HG02938 (cell line): ENCODE results near the gene AP1B1.

Experiments
- ATAC-seq: cut with Tn5 transposase; IDR thresholded peaks from one replicate; pipeline ENCODE4 v1.9.1; 2021; ENCODE audit warnings: mild to moderate bottlenecking, moderate library complexity; ENCODE audit not compliant: unreplicated experiment

The AP1B1 gene

DNA sequence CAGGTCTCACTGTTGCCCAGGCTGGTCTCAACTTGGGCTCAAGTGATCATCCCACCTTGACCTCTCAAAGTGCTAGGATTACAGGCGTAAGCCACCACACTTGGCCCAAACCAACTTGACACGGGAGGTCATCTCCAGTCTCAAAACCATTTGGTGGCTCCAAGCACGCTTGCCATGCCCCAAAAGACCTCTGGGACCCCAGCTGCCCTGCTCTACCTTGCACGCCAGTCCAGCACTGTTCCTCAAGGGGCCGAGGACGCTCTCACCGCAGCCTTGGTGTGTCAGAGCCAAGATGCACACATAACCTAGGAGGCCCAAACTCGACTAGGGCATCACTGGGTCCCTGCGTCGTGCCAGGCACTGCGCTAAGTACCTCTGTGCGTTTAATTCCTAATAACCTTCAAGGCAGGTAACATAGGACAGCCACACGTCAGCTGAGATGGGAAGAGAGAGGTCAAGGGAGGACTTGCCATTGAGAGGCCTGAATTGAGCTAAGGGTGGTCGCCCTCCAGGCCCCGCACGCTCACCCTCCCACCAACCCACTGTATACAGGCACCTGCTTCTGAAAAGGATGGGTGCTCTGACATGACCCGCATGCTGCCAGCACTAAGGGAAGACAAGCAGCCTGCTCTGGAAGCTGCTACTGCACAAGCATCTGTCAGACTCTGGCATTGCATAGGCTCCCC is 86.5 kb downstream of the AP1B1 start:
- no peak for ATAC-seq

DNA sequence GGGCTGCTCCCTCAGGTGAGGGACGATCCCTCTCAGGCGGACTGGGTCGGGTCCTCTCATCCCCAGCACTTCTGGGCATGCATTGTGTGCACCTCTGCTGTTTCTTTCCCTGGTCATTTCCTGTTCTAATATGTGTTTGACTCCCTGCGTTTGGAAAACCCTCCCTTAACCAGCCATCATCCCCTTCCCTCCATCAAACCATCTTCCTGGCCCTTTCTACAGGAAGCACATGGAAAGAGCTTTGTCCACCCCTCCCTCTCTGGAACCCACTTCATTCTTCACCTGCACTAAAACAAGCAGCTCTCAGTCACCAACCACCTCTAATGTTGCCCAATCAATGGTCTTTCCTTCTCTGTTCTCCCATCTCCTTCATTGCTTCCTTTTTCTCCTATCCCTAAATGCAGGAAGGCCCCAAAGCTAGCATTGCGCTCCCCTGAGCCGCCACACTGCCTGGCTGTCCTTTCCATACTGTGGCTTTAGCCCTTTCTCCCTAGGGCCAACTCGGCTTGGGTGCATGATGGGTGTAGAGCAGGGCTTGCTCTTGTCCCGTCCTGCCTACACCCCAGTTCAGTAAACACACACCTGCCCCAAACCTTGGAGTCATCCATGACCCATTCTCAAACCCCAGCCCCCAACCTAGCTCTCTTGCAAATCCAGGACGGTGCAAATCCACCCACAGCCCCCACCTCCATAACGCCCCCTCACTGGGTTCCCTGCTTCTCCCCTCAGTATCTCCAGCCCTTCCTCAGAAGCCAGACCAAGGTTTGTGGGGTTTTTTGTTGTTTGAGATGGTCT is 87.4 kb downstream of the AP1B1 start:
- no peak for ATAC-seq

DNA sequence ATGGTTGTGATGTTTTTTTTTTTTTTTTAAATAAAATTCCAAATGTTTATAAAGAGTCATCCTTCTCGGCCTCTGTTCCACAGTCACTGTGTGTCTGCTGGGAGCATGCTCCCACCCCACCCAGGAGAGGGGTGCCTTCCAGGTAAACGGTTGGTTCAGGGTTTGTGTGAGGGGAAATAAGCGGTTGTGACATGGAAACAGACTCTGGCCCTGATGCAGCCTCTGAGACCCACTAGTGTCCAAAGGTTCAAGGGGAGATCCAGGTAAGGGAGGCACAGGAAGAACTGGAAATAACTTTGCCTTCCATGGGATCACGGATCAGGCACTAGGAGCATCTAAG is 87.9 kb downstream of the AP1B1 start:
- no peak for ATAC-seq

DNA sequence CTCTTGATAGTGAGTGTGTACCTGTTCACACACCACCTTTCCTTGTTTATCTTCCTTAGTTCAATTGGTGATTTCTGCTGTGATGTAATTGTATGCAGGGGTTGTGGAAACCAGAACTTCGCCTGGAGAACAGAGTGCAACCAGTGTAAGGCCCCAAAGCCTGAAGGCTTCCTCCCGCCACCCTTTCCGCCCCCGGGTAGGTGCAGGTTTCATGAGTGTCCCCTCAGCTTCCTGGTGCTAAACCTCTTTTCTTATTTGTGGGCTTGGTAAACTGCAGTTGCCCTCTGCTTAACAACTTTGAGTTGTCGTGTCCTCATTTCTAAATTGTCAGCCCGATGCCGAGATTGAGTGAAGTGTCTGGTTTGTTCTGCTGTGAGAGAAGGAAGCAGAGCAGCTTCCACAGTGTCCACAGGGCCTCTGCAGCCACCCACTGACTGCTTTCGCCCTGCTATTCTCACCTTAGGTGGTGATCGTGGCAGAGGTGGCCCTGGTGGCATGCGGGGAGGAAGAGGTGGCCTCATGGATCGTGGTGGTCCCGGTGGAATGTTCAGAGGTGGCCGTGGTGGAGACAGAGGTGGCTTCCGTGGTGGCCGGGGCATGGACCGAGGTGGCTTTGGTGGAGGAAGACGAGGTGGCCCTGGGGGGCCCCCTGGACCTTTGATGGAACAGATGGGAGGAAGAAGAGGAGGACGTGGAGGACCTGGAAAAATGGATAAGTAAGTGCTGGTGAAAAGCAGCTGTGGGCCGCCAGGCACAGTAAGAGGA is 89.1 kb downstream of the AP1B1 start:
- no peak for ATAC-seq

DNA sequence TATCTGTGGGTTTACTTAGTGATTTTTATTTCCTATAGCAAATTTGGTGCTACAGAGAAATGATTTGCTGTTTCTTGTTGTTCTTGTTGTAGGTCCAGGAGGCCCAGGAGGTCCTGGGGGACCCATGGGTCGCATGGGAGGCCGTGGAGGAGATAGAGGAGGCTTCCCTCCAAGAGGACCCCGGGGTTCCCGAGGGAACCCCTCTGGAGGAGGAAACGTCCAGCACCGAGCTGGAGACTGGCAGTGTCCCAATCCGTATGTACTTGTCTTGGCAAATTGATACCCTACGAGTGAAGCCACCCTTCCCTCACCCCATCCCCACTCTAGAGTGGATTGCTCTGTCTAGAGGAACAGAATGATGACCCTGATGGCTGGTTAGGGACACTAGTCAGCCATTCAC is 89.7 kb downstream of the AP1B1 start:
- ATAC-seq = no peak

DNA sequence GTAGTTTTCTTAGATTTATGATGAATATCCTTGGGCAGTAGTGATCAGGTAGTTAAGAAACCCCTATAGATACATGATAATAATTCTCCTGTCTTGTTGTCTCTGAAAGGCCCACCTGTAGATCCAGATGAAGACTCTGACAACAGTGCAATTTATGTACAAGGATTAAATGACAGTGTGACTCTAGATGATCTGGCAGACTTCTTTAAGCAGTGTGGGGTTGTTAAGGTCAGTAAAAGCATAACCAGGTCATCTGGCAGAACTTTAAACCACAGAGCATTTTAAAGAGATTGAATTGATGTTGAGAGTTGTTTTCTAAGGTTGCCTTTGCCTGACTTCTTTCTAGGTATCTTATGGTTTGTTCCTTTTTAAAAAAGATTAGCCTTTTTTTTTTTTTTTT is 96.0 kb downstream of the AP1B1 start:
- ATAC-seq = no peak

DNA sequence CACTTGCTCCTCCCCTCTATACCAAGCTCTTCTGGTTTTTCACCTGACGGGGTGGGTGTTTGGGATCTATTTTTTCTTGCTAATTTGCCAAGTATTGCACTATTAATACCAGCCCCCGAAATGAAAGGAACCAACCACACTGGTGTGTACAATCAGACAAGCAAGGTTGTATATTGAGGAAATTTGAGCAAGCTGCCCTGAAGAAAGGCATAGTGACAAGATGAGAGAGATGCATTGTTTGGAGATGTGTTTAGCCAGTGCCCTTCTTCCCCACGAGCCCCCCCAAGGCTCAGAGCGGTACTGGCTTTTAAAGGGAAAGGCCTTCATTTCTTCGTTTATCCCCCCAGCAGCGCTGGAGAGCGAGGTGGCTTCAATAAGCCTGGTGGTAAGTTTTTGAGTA is 97.2 kb downstream of the AP1B1 start:
- no peak for ATAC-seq

DNA sequence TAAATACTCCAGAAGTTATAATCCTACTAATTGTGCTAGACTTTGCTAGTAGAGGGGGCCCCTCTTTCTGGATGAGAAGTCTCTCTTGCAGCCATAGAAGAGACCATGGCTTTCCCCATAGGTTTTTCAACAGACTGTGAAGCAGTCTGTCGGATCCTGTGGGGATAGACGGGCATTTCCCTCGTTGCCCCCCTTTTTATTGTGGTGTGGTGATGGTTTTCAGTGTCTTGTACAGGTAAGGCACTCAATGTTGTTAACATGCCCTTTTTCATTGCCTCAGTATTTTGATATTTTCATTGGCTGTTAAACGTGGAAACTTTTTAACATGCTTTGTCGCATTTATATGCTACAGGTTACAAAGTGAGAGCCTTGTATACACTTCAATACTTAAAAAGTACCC is 98.3 kb downstream of the AP1B1 start:
- no peak for ATAC-seq

DNA sequence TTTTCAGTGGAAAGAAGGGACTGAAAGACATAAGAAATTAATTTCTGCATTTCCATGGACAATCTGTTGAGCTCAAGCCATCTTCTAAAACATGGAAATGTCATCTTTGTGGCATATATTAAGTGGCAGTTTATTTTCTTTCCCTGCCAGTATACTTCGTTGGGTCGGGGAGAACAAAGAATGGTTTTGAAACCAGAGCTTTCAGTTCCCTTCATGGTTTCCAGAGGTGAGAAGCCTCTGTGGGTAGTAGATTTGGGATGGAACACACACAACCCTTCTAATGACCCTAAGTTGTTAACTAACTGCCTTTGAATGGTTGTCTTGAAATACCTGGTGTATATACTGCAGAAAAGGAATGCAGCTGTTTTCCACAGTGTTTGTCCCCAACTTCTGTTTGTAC is 99.5 kb downstream of the AP1B1 start:
- ATAC-seq = no peak

DNA sequence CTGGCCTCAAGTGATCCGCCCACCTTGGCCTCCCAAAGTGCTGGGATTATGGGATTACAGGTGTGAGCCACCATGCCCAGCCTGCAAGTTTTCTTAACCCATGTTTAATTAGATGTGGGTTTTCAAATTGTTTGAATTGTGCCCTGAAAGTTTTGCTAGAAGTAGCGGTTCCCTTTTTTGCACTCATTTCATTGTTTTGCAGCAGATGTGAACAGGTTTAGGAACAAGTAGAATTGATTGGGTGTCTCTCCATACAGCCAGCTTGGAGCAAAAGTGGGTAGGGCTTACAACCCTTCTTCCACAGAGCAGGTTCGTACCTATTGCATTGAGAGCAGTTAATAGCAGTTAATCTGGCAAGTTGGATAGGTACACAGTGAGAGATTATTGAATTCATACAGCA is 104.2 kb downstream of the AP1B1 start:
- ATAC-seq = no peak

DNA sequence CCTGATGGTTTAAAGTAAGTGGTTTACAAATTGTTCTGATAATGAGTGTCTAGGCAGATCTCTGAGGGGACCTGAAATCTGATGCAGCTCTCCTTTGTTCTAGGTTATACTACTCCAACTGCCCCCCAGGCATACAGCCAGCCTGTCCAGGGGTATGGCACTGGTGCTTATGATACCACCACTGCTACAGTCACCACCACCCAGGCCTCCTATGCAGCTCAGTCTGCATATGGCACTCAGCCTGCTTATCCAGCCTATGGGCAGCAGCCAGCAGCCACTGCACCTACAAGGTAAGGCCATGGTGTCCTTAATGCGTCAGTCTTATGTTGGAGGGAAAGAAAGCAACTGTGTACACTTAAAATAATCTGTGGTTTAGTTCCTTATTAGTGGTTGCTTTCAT is 110.4 kb downstream of the AP1B1 start:
- no peak for ATAC-seq
